Right lobe of liver (tissue), 6 donors: ENCODE measurements around the gene ATP6V1G3. TPM values are rescaled to one million over a fixed set of nuclear protein-coding genes. Genes with fewer than 3 reads are reported as not detected.
"Not testable (repeated sequence)": the region's sequence is repeated elsewhere in the genome, so short reads cannot be mapped to it uniquely, and the experiment has no call there.

Experiments
- ATAC-seq, 4 donors: fragments of 200-7000 bp; cut with Tn5 transposase; one replicate each; pipeline ENCODE4 v1.9.1; 2020; ENCODE audit warnings: mild to moderate bottlenecking in 4 of 4, moderate library complexity in 4 of 4
- DNase-seq, 3 donors: peaks; one replicate each; pipeline ENCODE4 v3.0.0-alpha.2; 2020
- H3K27ac ChIP-seq, 3 donors: fragments of 200-600 bp; one replicate each; pipeline ENCODE4 v1.8.0; 2022
- H3K27me3 ChIP-seq, 2 donors: fragments of 200-600 bp; one replicate each; pipeline ENCODE4 v1.8.0; 2022
- H3K36me3 ChIP-seq, 4 donors: fragments of 200-600 bp; sonication (generic) in 1 of 4; one replicate each; pipeline versions ENCODE4 v1.5.1 to v1.8.0; 2017 to 2022; ENCODE audit warnings: control low read depth in 1 of 4
- H3K4me1 ChIP-seq, 4 donors: fragments of 200-600 bp; sonication (generic) in 1 of 4; one replicate each; pipeline versions ENCODE4 v1.5.1 to v1.8.0; 2017 to 2022; ENCODE audit warnings: control low read depth in 1 of 4
- H3K4me3 ChIP-seq, 3 donors: fragments of 200-600 bp; one replicate each; pipeline ENCODE4 v1.8.0; 2022
- H3K9me3 ChIP-seq, 4 donors: fragments of 200-600 bp; sonication (generic) in 1 of 4; one replicate each; pipeline versions ENCODE4 v1.5.1 to v1.8.0; 2017 to 2022; ENCODE audit warnings: control low read depth in 1 of 4
- CTCF ChIP-seq, 4 donors: fragments of 200-600 bp in 3 of 4; fragments of 450-650 bp in 1 of 4; IDR thresholded peaks; one replicate each; pipeline versions ENCODE4 v1.5.1 to v1.8.0; 2016 to 2022; ENCODE audit warnings: antibody characterized with exemption in 4 of 4, mild to moderate bottlenecking in 2 of 4
- POLR2A ChIP-seq: fragments of 450-650 bp; IDR thresholded peaks from one replicate; pipeline ENCODE4 v1.6.1; 2017; ENCODE audit warnings: antibody characterized with exemption, mild to moderate bottlenecking
- WGBS: methylation state at CpG from one replicate; pipeline ENCODE4 v1.1.6; 2018; ENCODE audit warnings: low coverage, low lambda C conversion rate; ENCODE audit not compliant: insufficient coverage; ENCODE audit errors: missing lambda C conversion rate; 5-methylcytosine and 5-hydroxymethylcytosine counted together
- intact Hi-C, 2 donors: fragments of 100-400 bp; cut with DNase I; formaldehyde crosslinking; loops; one replicate each; pipeline versions ENCODE4 v1.11.2 to v1.14.1; 2022
- total RNA-seq, 6 experiments: library from RNA; depleted of rRNA in 2 of 6; stranded (reverse); fragments of >200 nt in 2 of 6; fragmentation: NEBNext Ultra II Directional in 3 of 6; extraction: Animal tissue kit (Norgen Biotek cat#: 25700) in 3 of 6; gene quantifications; one replicate each; pipeline versions ENCODE4 v1.1.0 to v1.2.4, GENCODE V29; 2016 to 2023
- donor health status: DM: no; HTN: yes; CAD: no.
- donor health status: DM: no; HTN: no; CAD: no.
- donor health status: DM: no; HTN: no; CAD: no.
- donor health status: DM: no; HTN: yes; CAD: no.
- donor health status: DM: no; HTN: yes; CAD: no.

Gene ATP6V1G3
- total RNA-seq, 6 experiments from 2014 or later = not detected

DNA sequence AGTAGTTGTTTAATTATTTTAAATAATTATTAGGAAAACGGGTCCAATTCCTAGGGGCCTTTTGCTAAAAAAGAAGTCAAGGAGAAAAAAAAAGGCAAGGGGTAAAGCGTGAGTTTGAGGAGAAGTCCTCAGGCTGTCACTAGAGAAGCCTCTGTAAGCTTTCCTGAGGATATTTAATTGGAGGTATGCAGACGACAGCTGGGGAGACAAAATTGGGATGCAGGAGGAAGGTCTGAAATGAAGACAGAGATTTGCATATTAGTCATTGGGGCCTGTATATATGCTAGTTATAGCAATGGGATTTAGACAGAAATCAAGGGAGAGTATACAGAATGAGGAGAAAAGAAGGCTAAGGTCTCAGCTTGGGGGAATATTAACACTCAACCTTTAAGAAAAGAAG lies 8.6 kb downstream of the ATP6V1G3 start:
- H3K4me3 ChIP-seq = no peak overlapping the region
- H3K4me1 ChIP-seq = peaks cover 0 to 12% (median 0%) of the 10 kb centered on the region in 4 donors
- no peaks in the 10 kb centered on the region for H3K9me3 ChIP-seq
- H3K36me3 ChIP-seq = no peaks in the 10 kb centered on the region
- no peak for TF ChIP-seq CTCF (IDR thresholded peaks at IDR 0.05)
- WGBS = 85% methylated on average over 3 of the region's 3 CpGs
- DNase-seq (no peak), ATAC-seq (no peak)
- H3K27me3 ChIP-seq = no peaks in the 10 kb centered on the region
- H3K27ac ChIP-seq = no peak overlapping the region
- intact Hi-C loops = no loop called here

GRCh38 chr1:198530953-198531352 lies 9.5 kb downstream of the ATP6V1G3 start:
- ATAC-seq = no peak
- intact Hi-C loops = no loop called here
- H3K36me3 ChIP-seq = no peaks in the 10 kb centered on the region
- no peak for TF ChIP-seq CTCF (IDR thresholded peaks at IDR 0.05)
- no peak for TF ChIP-seq POLR2A
- no peak overlapping the region for H3K27ac ChIP-seq
- no peaks in the 10 kb centered on the region for H3K9me3 ChIP-seq
- no peak overlapping the region for H3K4me3 ChIP-seq
- 83% methylated on average over 3 of the region's 3 CpGs for WGBS
- no peak for DNase-seq
- H3K4me1 ChIP-seq = peaks cover 0 to 12% (median 0%) of the 10 kb centered on the region in 4 donors
- no peaks in the 10 kb centered on the region for H3K27me3 ChIP-seq

DNA sequence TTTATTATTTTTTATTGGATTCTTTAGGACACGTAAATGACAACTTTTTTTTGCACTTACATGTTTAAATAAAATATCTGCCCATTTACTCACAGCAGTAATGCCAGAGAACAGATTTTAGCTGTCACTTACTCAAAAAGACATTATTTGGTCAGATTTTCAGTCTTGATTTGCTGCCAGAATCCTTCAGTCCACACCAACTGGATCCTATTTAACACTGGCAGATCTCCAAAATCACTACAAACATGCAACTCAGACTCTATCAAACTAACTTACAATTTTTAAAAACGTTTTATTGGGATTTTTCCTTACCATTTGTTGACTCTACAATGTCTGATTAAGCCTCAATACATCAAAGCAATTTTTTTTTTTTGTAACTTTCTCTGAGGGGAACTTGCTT lies 11.1 kb downstream of the ATP6V1G3 start:
- peaks cover 0 to 6% (median 0%) of the 10 kb centered on the region in 4 donors for H3K4me1 ChIP-seq
- no peaks in the 10 kb centered on the region for H3K36me3 ChIP-seq
- ATAC-seq (peak in 2 of 4 donors; percentile 36 to 54), DNase-seq (no peak)
- no peaks in the 10 kb centered on the region for H3K27me3 ChIP-seq
- H3K9me3 ChIP-seq = no peaks in the 10 kb centered on the region
- no peak for TF ChIP-seq POLR2A
- no peak for TF ChIP-seq CTCF (IDR thresholded peaks at IDR 0.05)
- intact Hi-C loops = no loop called here
- no peak overlapping the region for H3K27ac ChIP-seq
- WGBS = 30% methylated on average over 2 of the region's 2 CpGs
- H3K4me3 ChIP-seq = no peak overlapping the region

- no peaks in the 10 kb centered on the region for H3K27me3 ChIP-seq
- intact Hi-C loops = no loop called here
- no peaks in the 10 kb centered on the region for H3K36me3 ChIP-seq
- no peak for DNase-seq
- H3K27ac ChIP-seq = no peak overlapping the region
- TF ChIP-seq POLR2A (no peak), CTCF (IDR thresholded peaks at IDR 0.05) (no peak)
- H3K4me1 ChIP-seq = peaks cover 0 to 6% (median 0%) of the 10 kb centered on the region in 4 donors
- no peak for ATAC-seq
- H3K4me3 ChIP-seq = no peak overlapping the region
- WGBS = 78% methylated on average over 1 of the region's 1 CpG
- no peaks in the 10 kb centered on the region for H3K9me3 ChIP-seq
Observed at GRCh38 chr1:198528364-198528763, 12.1 kb downstream of the ATP6V1G3 start.

- Histone ChIP-seq H3K27me3 (no peaks in the 10 kb centered on the region), H3K9me3 (no peaks in the 10 kb centered on the region), H3K36me3 (no peaks in the 10 kb centered on the region), H3K4me3 (no peak overlapping the region), H3K4me1 (peaks cover 0 to 3% (median 0%) of the 10 kb centered on the region in 4 donors), H3K27ac (no peak overlapping the region)
- TF ChIP-seq CTCF (IDR thresholded peaks at IDR 0.05) (no peak), POLR2A (no peak)
- ATAC-seq (no peak), DNase-seq (no peak)
- 56% methylated on average over 2 of the region's 2 CpGs for WGBS
- intact Hi-C loops = no loop called here
Observed at GRCh38 chr1:198524556-198524955, 15.9 kb downstream of the ATP6V1G3 start.

DNA sequence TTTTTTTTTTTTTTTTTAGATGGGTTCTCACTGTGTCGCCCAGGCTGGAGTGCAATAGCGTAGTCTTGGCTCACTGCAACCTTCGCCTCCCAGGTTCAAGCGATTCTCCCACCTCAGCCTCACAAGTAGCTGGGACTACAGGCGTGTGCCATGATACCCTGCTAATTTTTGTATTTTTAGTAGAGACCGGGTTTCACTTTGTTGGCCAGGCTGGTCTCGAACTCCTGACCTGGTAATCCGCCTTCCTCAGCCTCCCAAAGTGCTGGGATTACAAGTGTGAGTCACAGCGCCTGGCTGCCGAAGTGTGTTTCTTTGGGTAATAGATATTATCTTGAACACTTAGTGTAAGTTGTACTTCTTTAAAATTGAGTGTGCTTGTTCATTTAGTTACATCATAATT lies 16.4 kb downstream of the ATP6V1G3 start:
- H3K36me3 ChIP-seq, H3K27ac ChIP-seq, H3K9me3 ChIP-seq, DNase-seq, ATAC-seq, H3K4me3 ChIP-seq, intact Hi-C loops, H3K4me1 ChIP-seq, H3K27me3 ChIP-seq: not testable (repeated sequence)
- WGBS = 56% methylated on average over 4 of the region's 10 CpGs
